Caco-2 (cell line): Measurements from ENCODE around the gene APLNR. TPM values are rescaled to one million over a fixed set of nuclear protein-coding genes. Genes with fewer than 3 reads are reported as not detected.

Source experiments
- BruUV-seq: library from RNA; stranded (reverse); fragments of 400-500 nt; replicated peaks from 2 replicates; lab custom pipeline; 2021; lab: Mats Ljungman, UMichigan
- CTCF ChIA-PET: fragments of 300-600 bp; sonication (Branson Sonifier 250); formaldehyde crosslinking; loops from one replicate; lab custom pipeline; 2022; ENCODE audit warnings: antibody characterized with exemption; lab: Charles Lee
- POLR2A ChIA-PET: fragments of 300-600 bp; sonication (Branson Sonifier 250); formaldehyde crosslinking; loops from one replicate; lab custom pipeline; 2022; ENCODE audit warnings: antibody characterized with exemption; lab: Charles Lee
- DNase-seq, 2 experiments: peaks; one replicate each; pipeline versions ENCODE4 v3.0.0 to v3.0.0-alpha.2; 2020 to 2022
- H3K27me3 ChIP-seq: replicated peaks from 2 replicates; pipeline ENCODE4 v1.6.0; 2011; ENCODE audit warnings: low read length; ENCODE audit not compliant: control insufficient read depth, insufficient read depth
- H3K36me3 ChIP-seq: 2 replicates; pipeline ENCODE4 v1.5.1; 2011; ENCODE audit warnings: low read length; ENCODE audit not compliant: control insufficient read depth, insufficient read depth
- H3K4me1 ChIP-seq: fragments of 250-450 bp; sonication (Bioruptor Pico); 2 replicates; pipeline ENCODE4 v1.5.1; 2020; ENCODE audit warnings: mild to moderate bottlenecking
- H3K4me3 ChIP-seq: 2 replicates; pipeline ENCODE4 v1.5.1; 2011; ENCODE audit warnings: low read depth, mild to moderate bottlenecking, control low read depth, low read length
- H3K9me3 ChIP-seq: fragments of 250-450 bp; sonication (Bioruptor Pico); 2 replicates; pipeline ENCODE4 v1.5.1; 2020; ENCODE audit warnings: mild to moderate bottlenecking, moderate library complexity
- H3K27ac Mint-ChIP-seq: one replicate; pipeline ENCODE4 v1.8.0; 2022; ENCODE audit warnings: mixed read lengths; ENCODE audit not compliant: unreplicated experiment
- H3K27me3 Mint-ChIP-seq: one replicate; pipeline ENCODE4 v1.8.0; 2022; ENCODE audit warnings: mixed read lengths; ENCODE audit not compliant: insufficient read depth, unreplicated experiment
- H3K36me3 Mint-ChIP-seq: one replicate; pipeline ENCODE4 v1.8.0; 2022; ENCODE audit warnings: mild to moderate bottlenecking, mixed read lengths; ENCODE audit not compliant: insufficient read depth, unreplicated experiment
- H3K4me1 Mint-ChIP-seq: one replicate; pipeline ENCODE4 v1.8.0; 2022; ENCODE audit warnings: low read depth, mixed read lengths; ENCODE audit not compliant: unreplicated experiment
- H3K4me3 Mint-ChIP-seq: one replicate; pipeline ENCODE4 v1.8.0; 2022; ENCODE audit warnings: mild to moderate bottlenecking, moderate library complexity, mixed read lengths; ENCODE audit not compliant: unreplicated experiment
- H3K9me3 Mint-ChIP-seq: one replicate; pipeline ENCODE4 v1.8.0; 2022; ENCODE audit warnings: mixed read lengths; ENCODE audit not compliant: unreplicated experiment
- CTCF ChIP-seq, 2 experiments: fragments of 200-600 bp in 1 of 2; IDR thresholded peaks; 1 replicate in 1 of 2; 2 replicates in 1 of 2; pipeline versions ENCODE4 v1.5.1 to v1.8.0; 2011 to 2022; ENCODE audit warnings: antibody characterized with exemption in 1 of 2, control low read depth in 1 of 2, inconsistent platforms in 1 of 2, low read depth in 1 of 2, low read length in 1 of 2, mild to moderate bottlenecking in 1 of 2, moderate library complexity in 1 of 2; ENCODE audit not compliant: insufficient read depth in 1 of 2, severe bottlenecking in 1 of 2, unreplicated experiment in 1 of 2
- intact Hi-C: fragments of 100-400 bp; cut with micrococcal nuclease; formaldehyde crosslinking; loops from one replicate; pipeline ENCODE4 v1.10.0; 2022; ENCODE audit not compliant: unreplicated experiment
- total RNA-seq: library from RNA; stranded (reverse); gene quantifications from 2 replicates; pipeline ENCODE4 v1.2.3, GENCODE V29; 2022

APLNR gene
- total RNA-seq, 1 experiment from 2014 or later: not detected

- H3K27me3 ChIP-seq: no peaks in the 10 kb centered on the region
- H3K9me3 Mint-ChIP-seq: no peaks in the 10 kb centered on the region
- DNase-seq: no peak
- POLR2A ChIA-PET: no interaction called here
- CTCF ChIA-PET: interaction anchor here (0.6 kb wide), 1 partner anchor 324 kb away, joined by 3 read pairs; the partner anchor contains the start of gene SLC43A1
- no peak overlapping the region for H3K4me3 Mint-ChIP-seq
- H3K36me3 Mint-ChIP-seq: no peaks in the 10 kb centered on the region
- intact Hi-C loops: no loop called here
- H3K4me3 ChIP-seq: no peak overlapping the region
- H3K4me1 ChIP-seq: no peaks in the 10 kb centered on the region
- no TSS peak for BruUV-seq
- no peak overlapping the region for H3K27ac Mint-ChIP-seq
- H3K9me3 ChIP-seq: no peaks in the 10 kb centered on the region
- H3K27me3 Mint-ChIP-seq: peaks cover 28% of the 10 kb centered on the region
- TF ChIP-seq CTCF (IDR thresholded peaks at IDR 0.05; ENCODE audit: insufficient read depth in 1 of 2, low read depth in 1 of 2, low read length in 1 of 2, severe bottlenecking in 1 of 2, unreplicated experiment in 1 of 2): no peak
- no peaks in the 10 kb centered on the region for H3K4me1 Mint-ChIP-seq
- H3K36me3 ChIP-seq: no peaks in the 10 kb centered on the region
Measured at GRCh38 chr11:57191311-57192219, 45.5 kb downstream of the APLNR start.

- TF ChIP-seq CTCF (IDR thresholded peaks at IDR 0.05; ENCODE audit: insufficient read depth in 1 of 2, low read depth in 1 of 2, low read length in 1 of 2, severe bottlenecking in 1 of 2, unreplicated experiment in 1 of 2): no peak
- POLR2A ChIA-PET: no interaction called here
- H3K36me3 Mint-ChIP-seq: no peaks in the 10 kb centered on the region
- Histone ChIP-seq H3K9me3 (no peaks in the 10 kb centered on the region), H3K36me3 (no peaks in the 10 kb centered on the region), H3K4me3 (no peak overlapping the region), H3K27me3 (no peaks in the 10 kb centered on the region), H3K4me1 (no peaks in the 10 kb centered on the region)
- CTCF ChIA-PET: no interaction called here
- no peaks in the 10 kb centered on the region for H3K9me3 Mint-ChIP-seq
- H3K4me3 Mint-ChIP-seq: no peak overlapping the region
- no peaks in the 10 kb centered on the region for H3K4me1 Mint-ChIP-seq
- no peak overlapping the region for H3K27ac Mint-ChIP-seq
- intact Hi-C loops: no loop called here
- peaks cover 25% of the 10 kb centered on the region for H3K27me3 Mint-ChIP-seq
- no peak for DNase-seq
- BruUV-seq: no TSS peak
Measured at GRCh38 chr11:57190548-57190947, 46.5 kb downstream of the APLNR start.

Other genes with a start within 250 kb of the APLNR start
- not detected in 2 replicates for gene OR5AK2, start 248.3 kb downstream of the APLNR start, total RNA-seq
- not detected in 2 replicates for gene LRRC55, start 55.3 kb downstream of the APLNR start, total RNA-seq
- gene TNKS1BP1, start 87.7 kb upstream of the APLNR start, total RNA-seq: 107 and 120 TPM in 2 replicates
- gene SSRP1, start 98.6 kb upstream of the APLNR start, total RNA-seq: 206 and 212 TPM in 2 replicates
- gene P2RX3, start 101.1 kb upstream of the APLNR start, total RNA-seq: not detected in 2 replicates
- gene PRG3, start 143.9 kb upstream of the APLNR start, total RNA-seq: not detected in 2 replicates
- not detected in 2 replicates for gene PRG2, start 153.4 kb upstream of the APLNR start, total RNA-seq
- gene SLC43A3, start 189.9 kb upstream of the APLNR start, total RNA-seq: not detected in 2 replicates
- gene RTN4RL2, start 223.3 kb upstream of the APLNR start, total RNA-seq: 5.5 and 5.6 TPM in 2 replicates